ENCODE data around the gene WBP2. TPM values are rescaled to one million over a fixed set of nuclear protein-coding genes. Genes with fewer than 3 reads are reported as not detected.
A peak's percentile ranks its signal among the peaks of the same experiment; 100 is the strongest.

WBP2 gene
- total and polyA plus RNA-seq, 2 of the 8 experiments (the other 6 are each of a cell fraction or from before 2014, with no cell fraction given) = 48.2 to 71.2 TPM

DNA sequence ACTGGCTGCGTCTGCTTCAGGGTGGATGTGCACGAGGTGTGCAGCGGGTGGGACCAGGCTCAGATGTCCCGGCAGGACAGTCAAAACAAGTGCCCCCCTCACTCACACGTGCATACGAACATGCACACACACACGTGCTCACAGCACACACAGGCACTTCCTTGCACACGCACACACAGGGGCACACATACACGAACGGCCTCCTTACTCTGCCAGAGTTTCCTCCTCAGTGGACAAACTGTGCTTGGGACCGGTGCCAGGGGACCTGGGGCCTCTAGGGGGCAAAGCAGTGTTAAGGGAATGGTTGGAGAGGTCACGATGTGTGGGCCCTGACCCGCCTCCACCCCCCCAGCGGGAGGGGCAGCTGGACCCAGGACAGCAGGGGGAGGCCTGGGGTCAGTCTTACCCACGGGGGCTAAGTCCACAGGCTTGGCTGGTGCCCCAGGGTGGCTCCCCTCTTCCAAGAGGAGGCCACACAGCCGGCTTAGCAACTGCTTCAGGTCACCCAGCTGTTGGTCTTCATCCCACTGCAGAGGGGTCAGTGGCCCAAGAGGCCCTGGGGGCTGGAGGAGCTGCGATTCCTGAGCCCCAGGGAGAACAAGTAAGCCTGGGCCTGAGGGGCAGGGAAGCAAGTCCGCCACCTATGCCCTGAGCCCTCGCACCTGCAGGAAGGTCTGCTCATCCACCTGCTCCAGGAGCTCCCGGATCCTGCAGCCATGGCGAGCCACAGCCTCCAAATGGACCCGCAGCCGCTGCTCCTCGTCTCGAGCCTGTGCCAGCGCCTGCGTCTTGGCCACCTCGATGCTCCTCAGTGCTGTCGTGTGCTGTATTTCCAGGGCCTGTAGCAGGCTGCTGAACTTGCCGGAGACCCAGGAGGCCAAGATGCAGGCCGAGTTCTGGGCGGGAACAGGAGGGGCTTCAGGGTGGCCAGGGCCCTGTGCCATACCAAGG, 36.7 kb upstream of the WBP2 start:
- Histone ChIP-seq H3K4me3 (ENCODE audit: extremely low read depth in 1 of 4, insufficient read depth in 2 of 4, low read depth in 3 of 4, low read length in 4 of 4) (no peak overlapping the region), H4K5ac (ENCODE audit: insufficient read length, low read depth, low read length) (no peak overlapping the region), H3K23ac (ENCODE audit: insufficient read length) (no peak overlapping the region), H3K4me2 (ENCODE audit: insufficient read depth in 1 of 2, low read depth in 2 of 2, low read length in 2 of 2) (no peak overlapping the region), H3K18ac (ENCODE audit: extremely low read depth, low read length) (no peak overlapping the region), H3K56ac (replicated peaks; ENCODE audit: insufficient read length, low read depth, low read length) (no peak overlapping the region), H4K20me1 (replicated peaks in 1 of 2; ENCODE audit: control insufficient read depth in 1 of 2, insufficient read depth in 2 of 2, low read length in 2 of 2) (peaks cover 0 to 9% of the 10 kb centered on the region in 2 experiments), H3K79me2 (ENCODE audit: control insufficient read depth in 1 of 2, insufficient read depth in 2 of 2, low read length in 2 of 2) (peaks cover 0 to 15% of the 10 kb centered on the region in 2 experiments; a peak in 1 of 4 replicates), H2BK12ac (ENCODE audit: low read depth, low read length) (no peak overlapping the region), H3K4me1 (replicated peaks in 1 of 4; ENCODE audit: control insufficient read depth in 3 of 4, insufficient read depth in 4 of 4, low read length in 3 of 4) (peaks cover 4 to 18% (median 9%) of the 10 kb centered on the region in 4 experiments), H2AK5ac (ENCODE audit: low read depth, low read length) (no peak overlapping the region; the same call in 1 of the 2 replicates), H2AFZ (ENCODE audit: low read length) (no peak overlapping the region), H2BK5ac (ENCODE audit: low read depth, low read length) (no peak overlapping the region; the same call in 1 of the 2 replicates), H3K9me3 (ENCODE audit: insufficient read depth in 2 of 2, low read depth in 1 of 2, low read length in 1 of 2) (no peaks in the 10 kb centered on the region), H4K8ac (ENCODE audit: extremely low read depth, insufficient read depth, low read length) (peak overlapping the region; percentile 51; the same call in 1 of the 2 replicates), H3K23me2 (ENCODE audit: low read depth, low read length) (peaks cover 6% of the 10 kb centered on the region), H2BK20ac (ENCODE audit: low read length) (no peak overlapping the region), H3K27me3 (replicated peaks in 1 of 4; ENCODE audit: control insufficient read depth in 3 of 4, extremely low read depth in 1 of 4, insufficient read depth in 3 of 4, low read length in 3 of 4) (no peaks in the 10 kb centered on the region), H3K4ac (replicated peaks; ENCODE audit: insufficient read length, low read depth, low read length) (no peak overlapping the region), H3K79me1 (ENCODE audit: low read depth, low read length) (peaks cover 3% of the 10 kb centered on the region; the same call in 1 of the 2 replicates), H3K36me3 (ENCODE audit: control insufficient read depth in 2 of 4, insufficient read depth in 4 of 4, low read length in 3 of 4) (peaks cover 2 to 18% (median 11%) of the 10 kb centered on the region in 4 experiments; a peak in 6 of 8 replicates), H4K91ac (replicated peaks; ENCODE audit: insufficient read length, low read length) (no peak overlapping the region), H2BK120ac (replicated peaks; ENCODE audit: low read depth, low read length) (no peak overlapping the region), H3K14ac (ENCODE audit: insufficient read length) (no peak overlapping the region), H3K27ac (ENCODE audit: low read depth, low read length) (no peak overlapping the region), H3K9ac (replicated peaks in 1 of 4; ENCODE audit: extremely low read depth in 1 of 4, low read depth in 3 of 4, low read length in 3 of 4) (no peak overlapping the region), H2BK15ac (ENCODE audit: low read length) (no peak overlapping the region)
- WGBS, 2 experiments (ENCODE audit: extremely low coverage in 1 of 2, insufficient coverage in 1 of 2, insufficient read length in 1 of 2, insufficient replicate concordance in 2 of 2, low coverage in 1 of 2, low lambda C conversion rate in 2 of 2, missing lambda C conversion rate in 1 of 2) = 92% methylated on average over 30 of the region's 32 CpGs; no CpG with 5 or more reads in 1 of the 2 experiments
- DNase-seq (ENCODE audit: low read depth in 1 of 2, low spot score in 2 of 2) (no peak), FAIRE-seq (no peak)
- no peak for TF ChIP-seq TBP (IDR thresholded peaks at IDR 0.05; ENCODE audit: low read depth, low read length)
- no peak for TF ChIP-seq BCL11A (IDR thresholded peaks at IDR 0.05; ENCODE audit: low read depth in 2 of 2, low read length in 2 of 2)
- TF ChIP-seq NRF1 (IDR thresholded peaks at IDR 0.05; ENCODE audit: low read depth, low read length) = no peak
- TF ChIP-seq JUND (IDR thresholded peaks at IDR 0.05; ENCODE audit: low read length) = no peak
- TF ChIP-seq HDAC2 (IDR thresholded peaks at IDR 0.05; ENCODE audit: borderline replicate concordance in 1 of 2, low read depth in 2 of 2, low read length in 2 of 2) = no peak
- ChIA-PET CTCF (ENCODE audit: partially characterized antibody) (interaction anchor here (0.6 to 51.3 kb wide), 5 partner anchors 14 to 117 kb away, joined by 3 to 885 read pairs (median 34); partner anchors contain the start of genes CDK3 and TRIM47), POLR2A (ENCODE audit: partially characterized antibody) (interaction anchor here (1.1 to 12.1 kb wide), 5 partner anchors 10 to 112 kb away, joined by 3 to 143 read pairs (median 3); partner anchors contain the start of genes CDK3 and TRIM47)
